PFSK-1 (cell line): ENCODE measurements around the gene IFI44.

Experiments
- FOXP2 ChIP-seq: optimal IDR thresholded peaks from 2 replicates; pipeline ENCODE3; 2011; ENCODE audit warnings: borderline replicate concordance, control low read depth, inconsistent platforms; ENCODE audit not compliant: insufficient read depth; ENCODE audit errors: extremely low read length, extremely low read depth
- POLR2AphosphoS5 ChIP-seq: IDR thresholded peaks from 2 replicates; pipeline ENCODE4 v1.6.1; 2012; ENCODE audit warnings: low read depth, mild to moderate bottlenecking, control low read depth, low read length, moderate library complexity
- SIN3A ChIP-seq: IDR thresholded peaks from 2 replicates; pipeline ENCODE4 v1.6.1; 2012; ENCODE audit warnings: mild to moderate bottlenecking, low read length, moderate library complexity, borderline replicate concordance; ENCODE audit not compliant: insufficient read depth
- TAF1 ChIP-seq: IDR thresholded peaks from 2 replicates; pipeline ENCODE4 v1.6.1; 2012; ENCODE audit warnings: low read length, control low read depth, borderline replicate concordance; ENCODE audit not compliant: insufficient read depth
- TF ChIP-seq, protein P1 (sequence below), 2 experiments: IDR thresholded peaks; 2 replicates each; pipeline versions ENCODE4 v1.6.1 to v1.8.0; 2011 to 2012; ENCODE audit warnings: low read depth in 2 of 2, low read length in 2 of 2, control low read depth in 1 of 2, inconsistent platforms in 1 of 2, mild to moderate bottlenecking in 1 of 2, moderate library complexity in 1 of 2; ENCODE audit not compliant: insufficient read depth in 1 of 2

IFI44 gene

DNA sequence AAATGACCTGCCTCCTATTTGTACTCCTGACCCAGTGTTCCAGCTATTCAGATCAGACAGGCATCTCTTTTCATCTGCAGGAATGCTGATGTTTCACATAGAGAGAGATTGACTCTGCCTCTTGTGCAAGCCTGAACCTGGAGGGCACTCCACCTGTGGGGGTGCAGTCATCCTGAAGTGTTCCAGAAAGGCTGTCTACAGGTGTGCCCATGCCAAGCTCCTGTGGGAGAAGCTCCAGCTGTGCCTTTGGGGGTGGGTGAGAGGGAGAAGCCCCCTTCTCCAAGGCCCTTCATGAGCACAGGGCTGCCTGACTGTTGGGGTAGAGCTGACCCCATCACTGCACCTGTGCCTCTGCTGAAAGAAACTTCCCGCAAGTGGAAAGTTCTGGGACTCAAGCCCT lies 22.8 kb downstream of the IFI44 start:
- TF ChIP-seq, protein P1, sequence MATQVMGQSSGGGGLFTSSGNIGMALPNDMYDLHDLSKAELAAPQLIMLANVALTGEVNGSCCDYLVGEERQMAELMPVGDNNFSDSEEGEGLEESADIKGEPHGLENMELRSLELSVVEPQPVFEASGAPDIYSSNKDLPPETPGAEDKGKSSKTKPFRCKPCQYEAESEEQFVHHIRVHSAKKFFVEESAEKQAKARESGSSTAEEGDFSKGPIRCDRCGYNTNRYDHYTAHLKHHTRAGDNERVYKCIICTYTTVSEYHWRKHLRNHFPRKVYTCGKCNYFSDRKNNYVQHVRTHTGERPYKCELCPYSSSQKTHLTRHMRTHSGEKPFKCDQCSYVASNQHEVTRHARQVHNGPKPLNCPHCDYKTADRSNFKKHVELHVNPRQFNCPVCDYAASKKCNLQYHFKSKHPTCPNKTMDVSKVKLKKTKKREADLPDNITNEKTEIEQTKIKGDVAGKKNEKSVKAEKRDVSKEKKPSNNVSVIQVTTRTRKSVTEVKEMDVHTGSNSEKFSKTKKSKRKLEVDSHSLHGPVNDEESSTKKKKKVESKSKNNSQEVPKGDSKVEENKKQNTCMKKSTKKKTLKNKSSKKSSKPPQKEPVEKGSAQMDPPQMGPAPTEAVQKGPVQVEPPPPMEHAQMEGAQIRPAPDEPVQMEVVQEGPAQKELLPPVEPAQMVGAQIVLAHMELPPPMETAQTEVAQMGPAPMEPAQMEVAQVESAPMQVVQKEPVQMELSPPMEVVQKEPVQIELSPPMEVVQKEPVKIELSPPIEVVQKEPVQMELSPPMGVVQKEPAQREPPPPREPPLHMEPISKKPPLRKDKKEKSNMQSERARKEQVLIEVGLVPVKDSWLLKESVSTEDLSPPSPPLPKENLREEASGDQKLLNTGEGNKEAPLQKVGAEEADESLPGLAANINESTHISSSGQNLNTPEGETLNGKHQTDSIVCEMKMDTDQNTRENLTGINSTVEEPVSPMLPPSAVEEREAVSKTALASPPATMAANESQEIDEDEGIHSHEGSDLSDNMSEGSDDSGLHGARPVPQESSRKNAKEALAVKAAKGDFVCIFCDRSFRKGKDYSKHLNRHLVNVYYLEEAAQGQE (IDR thresholded peaks at IDR 0.05; ENCODE audit: insufficient read depth in 1 of 2, low read depth in 2 of 2, low read length in 2 of 2): no peak
- TF ChIP-seq TAF1 (no peak), SIN3A (no peak), FOXP2 (no peak), POLR2AphosphoS5 (no peak)

DNA sequence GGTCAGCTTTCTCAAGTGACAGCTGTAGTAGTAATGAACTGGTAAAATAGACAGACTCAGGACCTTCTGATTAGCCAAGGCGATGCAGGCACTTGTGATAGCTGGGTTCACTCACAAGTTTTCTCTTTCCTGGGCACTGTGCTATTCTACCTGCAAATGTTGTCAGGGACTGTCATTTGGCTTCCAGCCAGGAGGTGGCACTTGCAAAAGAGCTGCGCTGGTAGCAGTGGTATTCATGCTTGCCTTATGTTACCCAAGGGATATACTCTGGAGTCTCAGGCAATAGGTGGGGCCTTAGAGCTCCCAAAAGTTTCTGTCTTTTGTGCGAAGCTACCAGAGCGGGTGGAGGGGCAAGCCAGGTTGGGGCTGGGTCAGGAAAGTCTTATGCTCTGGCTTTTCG lies 23.5 kb downstream of the IFI44 start:
- TF ChIP-seq SIN3A (no peak), FOXP2 (no peak), TAF1 (no peak)

DNA sequence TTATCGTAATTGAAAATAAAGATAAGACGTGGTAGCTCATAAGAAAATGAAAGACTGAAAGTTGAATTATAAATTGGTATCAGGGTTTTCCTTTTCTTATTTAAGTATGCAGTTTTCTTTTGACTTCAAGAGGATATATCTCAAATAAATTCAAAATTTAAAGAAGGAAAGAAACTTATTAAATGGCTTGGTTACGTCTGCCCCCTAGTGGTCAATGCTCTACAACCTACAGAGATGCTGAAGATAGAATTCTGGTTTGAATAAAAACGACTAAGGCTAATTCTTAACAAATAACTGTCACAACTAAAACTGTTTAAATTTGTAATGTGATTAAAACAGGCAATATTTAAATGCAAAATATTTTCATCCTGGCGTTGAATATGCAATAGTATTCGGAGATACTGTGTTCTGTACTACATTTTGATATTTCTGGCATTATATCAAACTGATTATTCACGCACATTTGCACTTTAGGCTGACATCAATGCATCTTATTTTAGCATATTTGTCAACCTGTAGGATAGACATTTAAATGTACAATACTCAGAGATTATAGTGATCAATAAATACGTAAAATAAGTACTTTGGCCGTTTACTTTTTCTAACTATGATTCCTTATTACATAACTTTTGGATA lies 26.8 kb downstream of the IFI44 start:
- TF ChIP-seq POLR2AphosphoS5: no peak
- TF ChIP-seq FOXP2: no peak
- TF ChIP-seq TAF1: no peak
- TF ChIP-seq, protein P1 (IDR thresholded peaks at IDR 0.05; ENCODE audit: insufficient read depth in 1 of 2, low read depth in 2 of 2, low read length in 2 of 2): no peak
- no peak for TF ChIP-seq SIN3A

DNA sequence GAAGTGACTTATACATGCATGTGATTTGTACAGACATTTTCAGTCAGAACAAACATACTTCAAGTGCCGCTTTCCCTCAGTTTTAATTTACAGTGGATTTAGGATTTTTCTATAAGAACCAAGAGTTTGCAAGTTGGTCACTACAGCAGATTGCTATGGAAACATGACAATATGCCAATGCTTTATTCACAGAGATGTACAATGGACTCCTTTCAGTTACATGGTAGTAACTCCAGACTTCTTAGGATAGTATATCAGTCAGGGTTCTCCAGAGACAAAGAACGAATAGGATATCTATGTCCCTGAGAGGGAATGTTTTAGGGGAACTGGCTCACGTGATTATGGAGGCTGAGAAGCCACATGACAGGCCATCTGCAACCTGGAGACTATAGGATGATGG lies 27.4 kb downstream of the IFI44 start:
- TF ChIP-seq, protein P1 (IDR thresholded peaks at IDR 0.05; ENCODE audit: insufficient read depth in 1 of 2, low read depth in 2 of 2, low read length in 2 of 2): no peak

DNA sequence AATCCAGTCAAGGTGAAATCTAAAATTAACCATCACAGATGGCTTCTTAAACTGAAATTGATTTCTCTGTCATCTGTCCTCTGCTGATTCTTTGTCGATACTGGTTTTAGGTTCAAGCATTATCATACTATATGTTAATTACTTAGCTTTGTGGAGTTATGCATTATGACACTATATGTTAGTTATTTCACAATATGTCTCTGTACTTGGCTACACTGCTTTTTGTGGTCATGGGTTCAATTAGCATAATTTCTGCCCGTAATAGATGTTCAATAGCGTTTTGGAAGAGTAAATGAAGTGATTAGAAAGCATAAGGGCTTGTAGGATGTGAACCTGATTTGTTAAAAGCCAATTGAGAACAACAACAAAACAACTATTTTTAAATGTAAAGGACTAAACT lies 28.2 kb downstream of the IFI44 start:
- TF ChIP-seq TAF1: no peak
- TF ChIP-seq SIN3A: no peak
- TF ChIP-seq, protein P1 (IDR thresholded peaks at IDR 0.05; ENCODE audit: insufficient read depth in 1 of 2, low read depth in 2 of 2, low read length in 2 of 2): no peak
